Thyroid gland (tissue), 4 donors: Measurements from ENCODE around the gene SLC7A5.
A peak's percentile ranks its signal among the peaks of the same experiment; 100 is the strongest.

Source experiments
- POLR2A ChIP-seq, 2 donors: fragments of 450-650 bp; IDR thresholded peaks; one replicate each; pipeline ENCODE4 v1.6.1; 2017; ENCODE audit warnings: antibody characterized with exemption in 2 of 2, mild to moderate bottlenecking in 2 of 2, moderate library complexity in 1 of 2
- TF ChIP-seq, protein P1 (sequence below), 6 experiments: fragments of 200-600 bp in 3 of 6; fragments of 450-650 bp in 3 of 6; sonication (generic) in 3 of 6; IDR thresholded peaks; one replicate each; pipeline ENCODE4 v1.5.1; 2016 to 2019; ENCODE audit warnings: antibody characterized with exemption in 6 of 6, mild to moderate bottlenecking in 2 of 6, inconsistent platforms in 1 of 6, moderate library complexity in 1 of 6

DNA sequence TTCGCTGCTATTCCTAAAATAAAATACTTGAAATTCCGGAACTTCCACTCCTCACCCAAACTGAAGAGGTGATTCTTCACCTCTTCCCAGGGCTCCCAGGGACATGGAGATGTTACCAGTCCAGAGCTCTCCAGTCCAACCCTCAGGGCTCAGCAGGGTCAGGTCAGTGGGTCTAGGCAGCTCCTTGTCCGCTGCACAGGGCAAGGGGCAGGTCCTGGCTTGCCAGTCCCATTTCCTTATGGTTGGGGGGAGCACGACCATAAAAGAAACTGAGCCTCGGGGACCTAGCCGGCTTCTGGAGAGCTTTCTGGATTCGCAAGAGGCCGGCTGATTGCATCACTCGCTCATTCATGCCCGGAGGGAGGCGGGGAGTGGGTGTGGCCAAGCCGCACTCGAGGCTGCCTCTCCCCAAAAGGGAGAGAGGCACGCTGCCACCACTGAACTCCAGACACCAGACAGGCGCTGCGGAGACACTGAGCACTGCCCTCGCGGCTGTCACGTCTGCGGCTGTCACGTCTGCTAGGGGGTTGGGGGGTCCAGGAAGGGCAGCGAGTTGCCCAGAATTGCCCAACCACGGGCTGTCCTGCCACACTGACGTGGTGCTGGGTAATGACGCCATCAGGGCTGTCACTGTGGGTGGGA, 15.8 kb downstream of the SLC7A5 start:
- TF ChIP-seq, protein P1, sequence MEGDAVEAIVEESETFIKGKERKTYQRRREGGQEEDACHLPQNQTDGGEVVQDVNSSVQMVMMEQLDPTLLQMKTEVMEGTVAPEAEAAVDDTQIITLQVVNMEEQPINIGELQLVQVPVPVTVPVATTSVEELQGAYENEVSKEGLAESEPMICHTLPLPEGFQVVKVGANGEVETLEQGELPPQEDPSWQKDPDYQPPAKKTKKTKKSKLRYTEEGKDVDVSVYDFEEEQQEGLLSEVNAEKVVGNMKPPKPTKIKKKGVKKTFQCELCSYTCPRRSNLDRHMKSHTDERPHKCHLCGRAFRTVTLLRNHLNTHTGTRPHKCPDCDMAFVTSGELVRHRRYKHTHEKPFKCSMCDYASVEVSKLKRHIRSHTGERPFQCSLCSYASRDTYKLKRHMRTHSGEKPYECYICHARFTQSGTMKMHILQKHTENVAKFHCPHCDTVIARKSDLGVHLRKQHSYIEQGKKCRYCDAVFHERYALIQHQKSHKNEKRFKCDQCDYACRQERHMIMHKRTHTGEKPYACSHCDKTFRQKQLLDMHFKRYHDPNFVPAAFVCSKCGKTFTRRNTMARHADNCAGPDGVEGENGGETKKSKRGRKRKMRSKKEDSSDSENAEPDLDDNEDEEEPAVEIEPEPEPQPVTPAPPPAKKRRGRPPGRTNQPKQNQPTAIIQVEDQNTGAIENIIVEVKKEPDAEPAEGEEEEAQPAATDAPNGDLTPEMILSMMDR (IDR thresholded peaks at IDR 0.05) = no peak
- peak in 1 of 2 donors; percentile 77 for TF ChIP-seq POLR2A (IDR thresholded peaks at IDR 0.05)
